NCI-H2107 (cell line): ENCODE data around the gene ZDHHC16.
"Not testable (repeated sequence)": the region's sequence is repeated elsewhere in the genome, so short reads cannot be mapped to it uniquely, and the experiment has no call there.

Experiments used
- DNase-seq: peaks from one replicate; lab custom pipeline; 2025; lab: John Stamatoyannopoulos, UW

ZDHHC16 gene

DNA sequence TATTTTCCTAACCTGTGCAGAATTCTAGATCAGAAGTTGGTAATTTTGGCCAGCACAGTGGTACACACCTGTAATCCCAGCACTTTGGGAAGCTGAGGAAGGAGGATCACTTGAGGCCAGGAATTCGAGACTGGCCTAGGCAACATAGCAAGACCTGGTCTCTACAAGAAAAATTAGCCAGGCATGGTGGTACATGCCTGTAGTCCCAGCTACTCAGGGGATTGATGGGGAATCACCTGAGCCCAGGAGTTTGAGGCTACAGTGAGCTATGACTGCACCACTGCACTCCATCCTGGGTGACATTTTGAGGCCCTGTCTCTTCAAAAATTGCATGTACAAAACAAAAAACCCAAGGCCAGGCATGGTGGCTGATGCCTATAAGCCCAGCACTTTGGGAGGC, 11.4 kb upstream of the ZDHHC16 start:
- no peak for DNase-seq

DNA sequence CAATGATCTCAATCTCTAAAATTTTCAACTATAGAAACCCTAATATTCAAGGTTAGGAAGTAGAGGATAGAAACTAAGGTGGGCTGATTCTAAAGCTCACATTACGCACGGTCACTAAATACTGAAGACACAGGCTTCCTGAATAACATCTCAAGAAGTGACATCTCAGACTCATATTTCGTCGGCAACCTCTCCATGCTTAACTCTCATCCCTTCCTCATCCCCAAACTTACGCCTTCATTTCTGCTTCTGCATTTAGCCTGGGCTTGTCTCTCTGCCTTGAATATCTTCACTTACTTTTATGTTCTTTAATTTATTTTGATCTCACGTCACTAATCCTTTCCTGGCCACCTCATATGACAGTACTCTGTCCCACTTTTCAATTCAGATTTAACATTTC, 10.8 kb upstream of the ZDHHC16 start:
- no peak for DNase-seq

DNA sequence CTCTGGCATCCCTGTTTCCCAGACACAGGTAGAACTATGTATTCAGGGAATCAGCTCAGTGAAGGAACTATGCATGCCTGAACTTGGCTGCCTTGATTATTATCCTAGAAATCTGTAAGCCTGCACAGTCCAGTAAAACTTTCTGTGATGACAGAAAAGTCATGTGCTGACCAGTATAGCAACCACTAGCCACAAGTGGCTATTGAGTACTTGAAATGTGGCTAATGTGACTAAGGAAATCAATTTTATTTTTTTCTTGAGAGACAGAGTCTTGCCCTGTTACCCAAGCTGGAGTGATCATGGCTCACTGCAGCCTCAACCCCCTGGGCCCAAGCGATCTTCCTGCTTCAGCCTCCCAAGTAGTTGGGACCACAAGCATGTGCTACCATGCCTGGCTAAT, 3.7 kb upstream of the ZDHHC16 start:
- DNase-seq, result no peak

DNA sequence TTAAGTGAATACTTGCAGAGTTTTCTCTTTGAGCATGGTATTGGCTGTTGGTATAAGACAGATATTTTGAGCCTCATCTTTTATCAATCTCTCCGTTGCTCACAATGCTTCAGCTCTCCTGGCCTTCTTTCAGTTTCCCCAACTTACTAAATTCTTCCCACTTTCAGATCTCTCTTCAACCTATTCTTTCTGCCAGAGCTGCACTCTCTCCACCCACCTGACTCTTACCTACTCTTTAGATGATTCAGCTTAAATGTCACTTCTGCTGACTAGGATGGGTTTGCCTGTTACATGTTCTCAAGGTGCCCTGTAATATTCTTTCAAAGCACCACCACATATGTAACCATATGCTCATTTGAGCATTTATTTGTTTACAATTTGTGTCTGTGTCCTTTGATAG, 1.8 kb upstream of the ZDHHC16 start:
- DNase-seq, result no peak

DNA sequence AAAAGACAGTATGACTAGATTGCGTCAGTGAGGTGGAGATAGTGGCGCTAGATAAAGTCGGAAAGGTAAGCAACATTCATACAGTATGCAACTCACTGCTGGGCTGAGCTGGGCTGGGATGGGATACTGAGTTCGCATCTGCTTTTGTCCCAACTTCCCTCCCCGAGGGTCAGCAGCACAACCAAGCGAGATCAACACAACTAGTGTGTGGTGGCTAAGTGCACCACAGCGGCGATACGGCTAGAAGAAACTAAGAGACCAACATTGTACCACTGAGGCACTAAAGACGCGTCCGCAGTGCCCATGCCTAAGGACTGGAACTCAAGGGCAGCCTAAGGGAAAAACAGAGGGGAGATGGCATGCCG, 636 bp upstream of the ZDHHC16 start:
- DNase-seq, result no peak

DNA sequence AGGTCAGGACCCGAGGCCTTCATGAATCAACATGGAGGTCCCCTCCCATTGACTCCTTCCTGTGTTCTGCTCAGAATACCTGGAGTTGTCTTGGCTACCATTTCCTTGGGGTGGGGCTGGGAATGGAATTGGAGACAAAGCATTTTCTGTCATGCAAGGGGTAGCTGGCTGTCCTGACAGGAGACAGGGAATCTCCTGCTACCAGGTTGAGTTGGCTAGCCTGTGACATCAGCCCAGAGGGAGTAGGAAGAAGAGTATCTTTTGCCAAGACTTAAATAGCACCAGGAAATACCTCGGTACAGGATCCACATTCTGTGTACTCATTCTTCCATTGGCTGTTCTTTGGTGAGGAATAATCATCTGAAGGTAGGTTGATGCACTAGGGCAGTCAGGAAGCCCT, 4.9 kb downstream of the ZDHHC16 start:
- no peak for DNase-seq

DNA sequence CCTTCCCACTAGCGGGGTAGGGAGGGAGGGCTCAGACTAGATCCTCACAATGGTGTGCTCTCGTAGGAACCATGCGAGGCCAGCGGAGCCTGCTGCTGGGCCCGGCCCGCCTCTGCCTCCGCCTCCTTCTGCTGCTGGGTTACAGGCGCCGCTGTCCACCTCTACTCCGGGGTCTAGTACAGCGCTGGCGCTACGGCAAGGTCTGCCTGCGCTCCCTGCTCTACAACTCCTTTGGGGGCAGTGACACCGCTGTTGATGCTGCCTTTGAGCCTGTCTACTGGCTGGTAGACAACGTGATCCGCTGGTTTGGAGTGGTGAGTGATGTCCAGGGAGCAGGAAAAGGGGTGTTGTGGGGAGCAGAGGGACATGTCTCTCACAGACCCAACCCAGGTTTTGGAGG, 5.6 kb downstream of the ZDHHC16 start:
- no peak for DNase-seq

DNA sequence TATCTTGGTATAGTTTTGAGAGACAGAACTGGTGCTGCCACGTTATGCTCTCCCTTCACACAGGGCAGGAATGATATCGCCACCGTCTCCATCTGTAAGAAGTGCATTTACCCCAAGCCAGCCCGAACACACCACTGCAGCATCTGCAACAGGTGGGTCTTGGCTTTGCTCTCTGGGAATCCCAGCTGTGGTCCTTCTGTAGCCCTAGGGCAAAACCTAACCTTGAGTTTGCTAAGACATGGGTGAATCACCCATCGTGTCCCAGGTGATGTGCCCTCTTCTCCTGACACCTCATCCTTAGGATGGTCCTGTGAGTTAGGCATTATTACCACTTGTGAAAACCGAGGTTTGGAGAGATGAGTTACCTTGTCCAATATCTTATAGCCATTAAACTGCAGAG, 6.4 kb downstream of the ZDHHC16 start:
- DNase-seq, result no peak

DNA sequence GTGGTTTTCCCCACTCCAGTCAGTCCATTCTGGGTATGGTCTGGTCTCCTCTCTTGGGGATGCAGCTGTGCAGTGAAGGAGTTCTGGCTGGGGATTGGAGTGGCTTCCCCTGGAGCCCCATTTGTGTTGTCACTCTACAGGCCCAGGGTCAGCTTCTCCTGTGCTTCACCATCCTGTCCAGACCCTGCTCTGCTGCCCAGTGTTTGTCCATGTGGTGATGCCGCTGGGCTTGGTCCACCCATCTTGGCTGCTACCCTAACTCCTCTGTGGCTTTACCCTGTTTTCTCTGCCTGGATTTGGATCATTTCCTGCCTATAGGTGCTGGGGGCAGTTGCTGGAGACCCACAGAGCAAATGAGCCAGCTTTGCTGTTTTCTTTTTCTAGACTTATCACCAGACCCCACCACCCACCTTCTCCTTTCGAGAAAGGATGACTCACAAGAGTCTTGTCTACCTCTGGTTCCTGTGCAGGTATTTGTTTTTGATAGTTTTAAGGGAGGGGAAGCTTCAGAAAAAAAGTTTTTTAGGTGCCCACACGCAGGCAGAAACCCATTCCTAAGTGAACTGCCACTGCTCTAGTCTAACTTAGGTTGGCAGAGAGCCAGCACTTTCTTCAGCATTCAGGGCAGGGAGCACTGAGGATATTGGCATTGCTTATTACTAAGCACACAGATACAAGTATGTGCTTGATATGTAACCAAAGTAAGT, 8.5 kb downstream of the ZDHHC16 start:
- no peak for DNase-seq

DNA sequence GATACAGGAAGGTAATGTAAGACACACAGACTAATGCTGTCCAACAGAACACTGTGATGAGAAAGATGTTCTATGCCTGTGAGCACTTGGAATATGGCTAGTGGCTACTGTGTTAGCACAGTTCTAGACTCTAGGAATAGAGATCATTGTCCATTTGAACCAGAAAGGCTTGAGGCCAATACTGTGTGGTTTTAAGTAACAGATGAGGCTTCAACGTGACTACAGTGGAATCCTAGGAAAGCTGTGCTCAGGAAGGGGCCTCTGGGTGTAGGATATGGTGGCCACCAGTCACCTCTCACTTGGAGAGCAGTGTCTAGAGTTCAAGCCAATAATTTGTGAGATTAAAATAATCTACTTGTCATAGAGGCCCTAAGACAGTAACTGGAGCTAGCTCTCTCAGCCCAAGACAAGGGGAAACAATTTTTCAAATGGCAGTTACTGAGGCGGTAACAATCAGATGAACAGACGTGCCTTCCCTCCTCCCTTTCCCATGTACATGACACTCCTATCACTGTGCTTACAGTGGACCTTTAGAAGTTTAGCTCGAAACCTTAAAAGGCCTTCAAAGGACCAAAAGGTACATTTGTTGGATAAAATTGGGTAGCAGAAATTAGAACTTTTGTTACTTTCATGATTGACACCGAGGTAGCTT, 10.2 kb downstream of the ZDHHC16 start:
- DNase-seq, result no peak

DNA sequence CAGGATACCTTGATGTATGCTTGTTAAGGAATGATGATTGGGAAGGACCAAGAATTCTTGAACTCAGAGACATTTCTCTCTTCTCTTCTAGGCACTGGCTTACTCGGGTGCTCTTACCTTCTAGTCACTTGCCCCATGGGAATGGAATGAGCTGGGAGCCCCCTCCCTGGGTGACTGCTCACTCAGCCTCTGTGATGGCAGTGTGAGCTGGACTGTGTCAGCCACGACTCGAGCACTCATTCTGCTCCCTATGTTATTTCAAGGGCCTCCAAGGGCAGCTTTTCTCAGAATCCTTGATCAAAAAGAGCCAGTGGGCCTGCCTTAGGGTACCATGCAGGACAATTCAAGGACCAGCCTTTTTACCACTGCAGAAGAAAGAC, 10.7 kb downstream of the ZDHHC16 start:
- DNase-seq, result no peak

DNA sequence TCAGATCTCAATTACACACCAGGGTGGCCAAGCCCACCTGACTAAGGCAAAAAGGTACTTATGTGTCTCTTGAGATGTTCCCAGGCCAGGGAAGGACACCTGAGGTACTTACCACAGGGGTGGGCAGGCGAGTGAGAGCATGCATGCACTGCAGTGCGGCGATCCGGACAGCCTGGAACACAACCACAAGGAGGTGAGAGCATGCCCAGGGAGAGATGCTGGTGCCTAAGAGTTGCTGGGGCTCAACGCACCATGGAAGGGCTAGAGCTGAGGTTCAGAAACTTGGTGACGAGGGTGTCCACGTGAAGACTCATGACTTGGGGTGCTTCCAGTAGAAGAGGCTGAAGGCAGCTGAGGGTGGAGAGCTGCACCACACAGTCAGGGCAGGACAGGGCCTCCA, 13.1 kb downstream of the ZDHHC16 start:
- DNase-seq, result no peak

DNA sequence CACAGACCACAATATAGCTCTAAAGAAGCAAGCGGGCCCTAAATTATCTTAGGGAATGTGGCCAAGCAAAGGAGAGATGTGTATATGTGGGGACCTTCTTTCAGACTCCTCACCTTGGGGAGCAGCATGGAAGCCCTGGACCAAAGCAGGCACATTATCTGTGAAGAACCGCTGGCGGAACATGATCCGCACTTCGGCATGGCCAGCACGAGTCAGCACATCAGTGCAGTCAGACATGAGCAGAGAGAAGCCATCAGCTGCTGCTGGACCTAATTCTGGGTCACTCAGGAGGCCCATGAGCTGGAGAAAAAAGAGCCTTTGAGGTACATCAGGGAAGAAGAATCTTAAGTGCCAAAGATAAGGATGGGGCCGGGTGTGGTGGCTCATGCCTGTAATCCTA, 14.0 kb downstream of the ZDHHC16 start:
- no peak for DNase-seq

DNA sequence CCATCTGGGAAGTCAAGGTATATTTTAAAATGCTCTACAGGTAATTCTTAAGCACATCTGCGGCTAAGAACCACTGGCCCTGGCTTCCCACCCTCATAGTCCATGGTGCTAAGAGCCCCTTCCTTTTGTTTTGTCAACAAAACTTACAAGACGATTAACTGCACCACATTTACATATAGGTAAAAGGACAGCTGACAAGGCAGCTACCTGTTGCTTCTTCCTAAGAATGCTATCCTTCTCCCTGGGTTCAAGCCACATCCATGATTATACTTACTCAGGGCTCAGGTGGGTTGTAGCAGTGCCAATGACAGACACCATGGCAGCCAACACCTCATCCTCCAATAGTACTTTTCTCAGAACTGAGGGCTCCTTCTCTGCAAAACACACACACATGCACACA, 16.3 kb downstream of the ZDHHC16 start:
- no peak for DNase-seq

DNA sequence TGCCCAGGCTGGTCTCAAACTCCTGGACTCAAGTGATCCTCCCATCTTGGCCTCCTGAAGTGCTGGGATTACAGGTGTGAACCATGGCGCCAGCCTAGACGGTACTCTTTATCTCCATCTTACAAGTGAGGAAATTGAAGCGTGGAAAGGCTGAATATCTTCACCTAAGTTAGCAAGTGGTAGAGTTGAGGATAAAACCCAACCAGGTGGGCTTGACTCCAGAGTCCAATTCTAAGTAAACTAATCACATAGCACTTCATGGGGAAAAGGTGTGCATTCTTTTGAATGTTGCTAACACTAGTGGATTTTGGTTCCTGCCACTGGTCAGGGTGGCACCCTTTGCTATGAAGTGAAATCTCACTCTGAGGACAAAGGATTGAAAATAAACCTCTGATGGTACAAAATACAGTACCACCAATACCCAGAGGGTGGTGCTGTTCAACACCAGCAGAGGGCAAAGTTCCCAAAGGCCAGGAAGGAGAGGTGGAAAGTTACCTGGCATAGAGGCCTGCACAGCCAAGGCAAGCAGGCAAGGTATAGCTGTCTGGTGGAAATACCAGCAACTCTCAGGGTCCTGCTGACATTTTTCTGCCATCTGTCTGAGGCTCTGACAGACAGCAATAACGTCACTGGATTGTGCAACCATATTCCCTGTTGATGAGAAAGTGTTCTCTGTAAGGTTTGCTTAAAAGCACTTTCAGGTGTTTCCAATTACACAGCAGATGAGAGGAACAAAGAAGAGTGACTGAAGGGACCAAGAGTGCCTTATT, 17.6 kb downstream of the ZDHHC16 start:
- DNase-seq, result peak; percentile 17

DNA sequence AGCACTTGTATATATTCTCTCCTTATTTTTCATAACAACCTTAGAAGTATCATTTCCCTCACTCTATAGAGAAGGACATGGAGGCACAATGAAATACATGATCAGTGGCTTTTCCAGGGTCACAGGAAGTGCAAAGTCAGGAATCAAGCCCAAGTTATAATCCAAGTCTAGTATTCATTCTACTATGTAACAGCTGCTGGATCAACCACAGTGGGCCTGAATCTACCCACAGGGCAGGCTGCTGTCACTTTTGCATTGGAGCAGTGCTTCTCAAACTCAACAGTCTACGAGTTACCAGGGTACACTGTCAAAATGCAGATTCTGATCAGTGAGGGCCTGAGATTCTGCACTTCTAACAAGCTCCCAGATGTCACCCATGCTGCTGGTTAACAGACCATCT, 18.3 kb downstream of the ZDHHC16 start:
- no peak for DNase-seq

DNA sequence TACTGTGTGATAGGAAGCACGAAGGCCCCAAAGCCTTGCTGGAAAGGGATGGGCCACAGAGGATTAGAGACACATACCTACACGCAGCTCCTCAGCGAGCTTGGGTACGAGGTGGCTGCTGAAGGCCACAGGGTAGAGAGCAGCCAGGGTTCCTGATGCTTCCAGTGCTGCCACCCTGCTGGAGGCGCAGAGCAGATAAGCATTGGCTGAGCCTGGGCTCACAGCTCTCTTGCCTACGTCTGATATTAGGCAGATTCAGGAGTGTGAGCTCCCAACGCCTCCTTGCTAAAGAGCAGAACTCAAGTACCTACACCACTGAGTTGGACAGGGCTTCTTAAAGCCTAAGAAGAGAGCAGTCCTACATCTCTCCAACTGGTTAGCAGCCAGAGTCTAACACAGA, 20.0 kb downstream of the ZDHHC16 start:
- DNase-seq, result no peak

DNA sequence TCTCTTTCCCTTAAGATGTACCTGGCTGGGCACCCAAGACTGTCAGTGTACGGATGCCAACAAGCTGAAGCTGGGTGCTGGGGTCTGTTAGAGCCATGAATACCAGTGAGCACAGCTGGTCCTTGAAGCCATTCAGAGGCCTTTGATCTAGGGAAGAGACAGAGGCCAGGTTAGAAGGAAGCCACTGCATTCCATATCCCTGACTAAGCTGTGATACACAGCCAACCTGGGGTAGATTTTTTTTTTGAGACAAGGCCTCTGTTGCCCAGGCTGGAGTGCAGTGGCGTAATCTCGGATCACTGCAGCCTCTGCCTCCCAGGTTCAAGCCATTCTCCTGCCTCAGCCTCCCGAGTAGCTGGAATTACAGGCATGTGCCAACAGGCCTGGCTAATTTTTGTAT, 20.8 kb downstream of the ZDHHC16 start:
- DNase-seq, result no peak

DNA sequence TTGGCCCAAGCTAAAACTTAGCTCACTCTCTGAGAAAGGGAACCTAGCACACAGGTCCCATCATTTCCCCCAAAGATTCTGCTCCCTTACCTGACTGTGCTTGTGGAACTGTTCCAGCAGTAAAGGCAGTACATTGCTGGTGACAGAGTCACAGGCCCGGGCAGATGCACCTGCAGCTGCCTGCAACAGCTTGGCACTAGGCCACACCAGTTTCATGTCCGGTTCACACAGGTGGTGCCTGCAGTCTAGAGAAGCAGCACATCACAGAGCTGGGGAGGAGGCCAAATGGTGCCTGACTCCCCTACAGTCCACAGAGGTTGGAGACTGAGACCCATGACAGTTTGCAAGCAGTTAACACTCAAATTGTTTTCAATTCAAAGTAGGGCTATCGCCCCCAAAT, 22.2 kb downstream of the ZDHHC16 start:
- DNase-seq, result no peak

DNA sequence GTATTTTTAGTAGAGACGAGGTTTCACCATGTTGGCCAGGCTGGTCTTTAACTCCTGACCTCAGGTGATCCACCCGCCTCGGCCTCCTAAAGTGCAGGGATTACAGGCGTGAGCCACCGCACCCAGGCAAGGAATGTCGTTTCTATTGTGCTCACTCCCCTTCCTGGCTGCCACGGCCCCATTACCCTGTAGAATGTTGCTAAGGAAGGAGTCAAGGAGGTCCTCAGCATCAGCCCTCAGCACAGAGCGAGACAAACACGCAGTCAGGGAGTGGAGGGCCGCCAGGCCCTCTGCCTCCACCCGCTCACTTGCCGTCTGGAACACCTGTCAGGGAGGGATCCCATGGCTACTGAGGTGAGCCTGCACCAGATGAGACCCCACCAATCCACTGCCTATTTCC, 22.8 kb downstream of the ZDHHC16 start:
- not testable (repeated sequence) for DNase-seq

DNA sequence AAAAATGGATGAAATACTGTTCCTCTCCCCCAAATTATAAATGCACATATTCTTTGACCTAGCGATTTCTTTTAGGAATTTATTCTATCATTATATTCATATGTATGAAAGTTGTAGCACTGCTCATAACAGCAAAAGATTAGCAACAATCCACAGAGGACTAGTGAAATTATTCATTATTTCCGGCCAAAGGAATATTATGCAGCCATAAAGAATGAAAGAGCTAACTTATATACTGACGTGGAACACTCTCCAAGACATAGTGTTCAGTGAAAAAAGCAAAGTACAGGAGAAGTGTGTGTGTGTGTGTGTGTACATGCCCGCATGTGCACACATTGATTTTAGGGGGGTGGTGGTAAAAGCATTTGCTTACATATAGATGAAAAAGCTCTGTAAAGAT, 28.9 kb downstream of the ZDHHC16 start:
- no peak for DNase-seq

DNA sequence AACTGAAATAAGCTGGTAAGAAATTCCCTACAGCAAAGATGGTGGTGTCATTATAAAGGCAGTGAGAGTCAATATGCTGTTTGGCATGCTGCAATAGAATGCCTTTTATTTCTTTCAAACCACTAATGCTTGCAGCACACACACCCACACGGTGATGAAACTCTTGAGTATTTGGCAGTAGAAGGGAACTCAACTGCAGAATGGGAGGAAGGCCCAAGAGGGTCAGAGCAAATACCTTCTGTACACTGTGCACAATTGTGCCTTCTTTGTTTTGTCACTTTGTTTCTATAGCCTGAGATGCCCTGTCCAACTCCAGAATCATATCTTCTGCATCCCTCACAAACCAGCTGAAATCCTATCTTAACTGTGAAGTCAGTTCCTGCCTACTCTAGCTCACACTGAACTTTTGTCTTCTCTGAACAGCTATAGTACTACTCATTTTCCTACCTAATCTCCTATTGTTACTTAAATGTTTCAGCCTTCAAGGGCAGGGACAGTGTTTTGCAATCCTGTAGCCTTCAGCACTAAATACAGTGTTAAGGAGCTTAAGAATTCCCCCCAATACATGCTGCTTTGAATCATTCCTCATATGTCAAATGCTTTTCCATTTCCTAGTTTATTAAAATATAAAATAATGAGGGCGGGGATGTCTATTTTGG, 30.1 kb downstream of the ZDHHC16 start:
- no peak for DNase-seq

DNA sequence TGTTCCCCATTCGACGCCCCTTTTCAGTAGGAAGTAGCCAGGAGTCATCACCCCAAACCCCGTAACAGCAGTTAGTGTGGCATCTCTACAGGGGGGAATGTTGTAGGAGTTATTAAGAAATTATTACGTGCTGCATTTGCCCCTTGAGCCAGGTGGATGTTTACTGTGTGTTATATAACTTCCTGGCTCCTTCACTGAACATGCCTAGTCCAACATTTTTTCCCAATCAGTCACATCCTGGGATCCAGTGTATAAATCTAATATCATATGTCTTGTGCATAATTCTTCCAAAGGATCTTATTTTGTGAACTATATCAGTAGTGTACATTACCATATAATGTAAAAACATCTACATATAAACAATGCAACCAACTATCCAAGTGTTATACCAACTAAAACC, 33.4 kb downstream of the ZDHHC16 start:
- not testable (repeated sequence) for DNase-seq
